ENCODE results near the gene CISD3.

The CISD3 gene

DNA sequence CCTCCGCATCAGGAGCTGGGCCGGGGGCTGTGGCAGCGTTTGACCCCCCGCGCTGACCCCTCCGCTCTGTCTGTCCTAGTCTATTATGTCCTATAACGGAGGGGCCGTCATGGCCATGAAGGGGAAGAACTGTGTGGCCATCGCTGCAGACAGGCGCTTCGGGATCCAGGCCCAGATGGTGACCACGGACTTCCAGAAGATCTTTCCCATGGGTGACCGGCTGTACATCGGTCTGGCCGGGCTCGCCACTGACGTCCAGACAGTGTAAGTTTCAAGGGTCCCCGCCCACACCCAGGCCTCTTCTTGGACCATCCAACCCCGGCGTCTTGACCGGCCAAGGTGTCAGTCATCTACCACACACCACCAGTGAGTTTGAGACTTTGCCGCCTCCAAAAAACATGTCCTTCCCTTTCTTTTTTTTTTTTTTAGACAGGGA lies 22.9 kb downstream of the CISD3 start:
- TF ChIP-seq, protein P1, sequence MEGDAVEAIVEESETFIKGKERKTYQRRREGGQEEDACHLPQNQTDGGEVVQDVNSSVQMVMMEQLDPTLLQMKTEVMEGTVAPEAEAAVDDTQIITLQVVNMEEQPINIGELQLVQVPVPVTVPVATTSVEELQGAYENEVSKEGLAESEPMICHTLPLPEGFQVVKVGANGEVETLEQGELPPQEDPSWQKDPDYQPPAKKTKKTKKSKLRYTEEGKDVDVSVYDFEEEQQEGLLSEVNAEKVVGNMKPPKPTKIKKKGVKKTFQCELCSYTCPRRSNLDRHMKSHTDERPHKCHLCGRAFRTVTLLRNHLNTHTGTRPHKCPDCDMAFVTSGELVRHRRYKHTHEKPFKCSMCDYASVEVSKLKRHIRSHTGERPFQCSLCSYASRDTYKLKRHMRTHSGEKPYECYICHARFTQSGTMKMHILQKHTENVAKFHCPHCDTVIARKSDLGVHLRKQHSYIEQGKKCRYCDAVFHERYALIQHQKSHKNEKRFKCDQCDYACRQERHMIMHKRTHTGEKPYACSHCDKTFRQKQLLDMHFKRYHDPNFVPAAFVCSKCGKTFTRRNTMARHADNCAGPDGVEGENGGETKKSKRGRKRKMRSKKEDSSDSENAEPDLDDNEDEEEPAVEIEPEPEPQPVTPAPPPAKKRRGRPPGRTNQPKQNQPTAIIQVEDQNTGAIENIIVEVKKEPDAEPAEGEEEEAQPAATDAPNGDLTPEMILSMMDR (IDR thresholded peaks at IDR 0.05; ENCODE audit: low read depth, low read length): no peak
- peak overlapping the region; percentile 93 to 99 for H3K4me3 ChIP-seq (replicated peaks in 1 of 2; ENCODE audit: low read depth in 2 of 2, low read length in 2 of 2)
- DNase-seq (ENCODE audit: low read depth in 2 of 2): no peak

DNA sequence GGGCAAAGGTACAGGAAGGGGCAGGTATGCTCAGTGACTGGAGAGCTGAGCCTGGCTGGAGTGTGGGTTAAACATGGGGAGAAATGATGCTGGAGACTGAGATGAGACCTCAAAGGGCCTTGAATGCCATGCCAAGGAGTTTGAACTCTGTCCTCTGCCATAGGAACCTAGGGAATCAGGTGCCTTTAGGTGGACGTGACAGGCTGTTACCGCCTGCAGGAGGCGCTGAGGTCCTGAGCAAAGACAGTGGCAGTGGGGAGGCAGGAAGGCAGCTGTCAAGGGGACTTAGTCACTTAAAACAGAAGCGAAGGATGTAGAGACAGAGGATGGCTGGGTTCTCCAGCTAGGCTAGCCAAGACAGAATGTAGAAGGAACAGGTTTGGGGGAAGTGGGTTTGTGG lies 31.5 kb downstream of the CISD3 start:
- peak; percentile 38 to 58 for DNase-seq (ENCODE audit: low read depth in 2 of 2)
- TF ChIP-seq, protein P1 (IDR thresholded peaks at IDR 0.05; ENCODE audit: low read depth, low read length): peak; percentile 52
- no peak overlapping the region for H3K4me3 ChIP-seq (replicated peaks in 1 of 2; ENCODE audit: low read depth in 2 of 2, low read length in 2 of 2)

- no peak overlapping the region for H3K4me3 ChIP-seq (replicated peaks in 1 of 2; ENCODE audit: low read depth in 2 of 2, low read length in 2 of 2)
- no peak for DNase-seq (ENCODE audit: low read depth in 2 of 2)
- TF ChIP-seq, protein P1 (IDR thresholded peaks at IDR 0.05; ENCODE audit: low read depth, low read length): no peak
Observed at GRCh38 chr17:38762231-38762630, 32.1 kb downstream of the CISD3 start.

- TF ChIP-seq, protein P1 (IDR thresholded peaks at IDR 0.05; ENCODE audit: low read depth, low read length): no peak
- no peak for DNase-seq (ENCODE audit: low read depth in 2 of 2)
- no peak overlapping the region for H3K4me3 ChIP-seq (replicated peaks in 1 of 2; ENCODE audit: low read depth in 2 of 2, low read length in 2 of 2)
Observed at GRCh38 chr17:38766341-38766740, 36.2 kb downstream of the CISD3 start.

GRCh38 chr17:38768417-38768816 lies 38.3 kb downstream of the CISD3 start:
- TF ChIP-seq, protein P1 (IDR thresholded peaks at IDR 0.05; ENCODE audit: low read depth, low read length): no peak
- DNase-seq (ENCODE audit: low read depth in 2 of 2): no peak
- H3K4me3 ChIP-seq (replicated peaks in 1 of 2; ENCODE audit: low read depth in 2 of 2, low read length in 2 of 2): no peak overlapping the region

GRCh38 chr17:38773258-38773657 lies 43.1 kb downstream of the CISD3 start:
- no peak overlapping the region for H3K4me3 ChIP-seq (replicated peaks in 1 of 2; ENCODE audit: low read depth in 2 of 2, low read length in 2 of 2)
- no peak for DNase-seq (ENCODE audit: low read depth in 2 of 2)
- TF ChIP-seq, protein P1 (IDR thresholded peaks at IDR 0.05; ENCODE audit: low read depth, low read length): no peak

- H3K4me3 ChIP-seq (replicated peaks in 1 of 2; ENCODE audit: low read depth in 2 of 2, low read length in 2 of 2): no peak overlapping the region
- no peak for DNase-seq (ENCODE audit: low read depth in 2 of 2)
- TF ChIP-seq, protein P1 (IDR thresholded peaks at IDR 0.05; ENCODE audit: low read depth, low read length): no peak
Observed at GRCh38 chr17:38777641-38778250, 47.6 kb downstream of the CISD3 start.
